AG04450 (cell line): ENCODE measurements around the gene DNAAF2. TPM values are rescaled to one million over a fixed set of nuclear protein-coding genes. Genes with fewer than 3 reads are reported as not detected.

Experiments used
- CTCF ChIA-PET: fragments of 300-600, 350-600 bp; formaldehyde crosslinking; extraction: SDS; loops from one replicate; lab custom pipeline; 2022; ENCODE audit warnings: antibody characterized with exemption, inconsistent platforms; lab: Charles Lee
- POLR2A ChIA-PET: fragments of 350-600 bp; formaldehyde crosslinking; extraction: SDS; loops from one replicate; lab custom pipeline; 2021; ENCODE audit warnings: antibody characterized with exemption, inconsistent platforms; lab: Yijun Ruan, JAX
- DNase-seq: peaks from one replicate; pipeline ENCODE4 v3.0.0-alpha.2; 2011; ENCODE audit warnings: low read depth, low spot score
- H3K27ac ChIP-seq: one replicate; pipeline ENCODE4 v1.5.1; 2012; ENCODE audit warnings: low read depth, low read length, control low read depth
- H3K27me3 ChIP-seq: one replicate; pipeline ENCODE4 v1.6.0; 2012; ENCODE audit warnings: low read length; ENCODE audit not compliant: control insufficient read depth, insufficient read depth
- H3K4me3 ChIP-seq: 2 replicates; pipeline ENCODE4 v1.5.1; 2011; ENCODE audit warnings: mild to moderate bottlenecking, low read depth, low read length, control low read depth
- H3K9me3 ChIP-seq: 2 replicates; pipeline ENCODE4 v1.5.1; 2012; ENCODE audit warnings: low read length; ENCODE audit not compliant: control insufficient read depth, insufficient read depth
- CTCF ChIP-seq: IDR thresholded peaks from 2 replicates; pipeline ENCODE4 v1.5.1; 2011; ENCODE audit warnings: low read depth, low read length, control low read depth, inconsistent platforms
- polyA plus RNA-seq: library from polyadenylated mRNA; depleted of rRNA; stranded (reverse); fragments of >200 nt; gene quantifications from 2 replicates; pipeline ENCODE4 v1.2.3, GENCODE V29; 2011

Gene DNAAF2
- polyA plus RNA-seq, 1 experiment, result 9.1 TPM

- Histone ChIP-seq H3K27me3 (no peaks in the 10 kb centered on the region), H3K9me3 (no peaks in the 10 kb centered on the region), H3K4me3 (no peak overlapping the region), H3K27ac (no peak overlapping the region)
- ChIA-PET CTCF (no interaction called here), POLR2A (no interaction called here)
- TF ChIP-seq CTCF, result no peak
- no peak for DNase-seq
Observed at GRCh38 chr14:49607583-49607982, 27.5 kb downstream of the DNAAF2 start.

GRCh38 chr14:49598485-49599300, 36.4 kb downstream of the DNAAF2 start, which contains the start of gene LRR1:
LRR1 (plus strand) TSS chr14:49598940; CDS start chr14:49599021, 81 bp downstream.
- no peak for TF ChIP-seq CTCF
- CTCF ChIA-PET, result no interaction called here

GRCh38 chr14:49598189-49598484, 36.9 kb downstream of the DNAAF2 start:
- no peak for TF ChIP-seq CTCF
- POLR2A ChIA-PET, result interaction anchor here (1.5 to 1.7 kb wide), 4 partner anchors 11 to 36 kb away, joined by 4 to 26 read pairs (median 6); partner anchors contain the start of genes MGAT2, RPL36AL and RPS29
- Histone ChIP-seq H3K27me3 (no peaks in the 10 kb centered on the region), H3K9me3 (no peaks in the 10 kb centered on the region; the same call in 1 of the 2 replicates), H3K27ac (peak overlapping the region; percentile 99), H3K4me3 (peak overlapping the region; percentile 95)
- CTCF ChIA-PET, result no interaction called here
- no peak for DNase-seq

More at GRCh38 chr14:49598485-49599300, 36.4 kb downstream of the DNAAF2 start, which contains the start of gene LRR1:
- H3K9me3 ChIP-seq, result no peaks in the 10 kb centered on the region; the same call in 1 of the 2 replicates
- peak; percentile 34 for DNase-seq
- H3K27ac ChIP-seq, result peak within 1 kb of the TSS; percentile 99
- POLR2A ChIA-PET, result interaction anchor here (0.7 to 1.7 kb wide), 5 partner anchors 12 to 35 kb away, joined by 3 to 26 read pairs (median 4); partner anchors contain the start of genes MGAT2, RPL36AL and RPS29
- H3K27me3 ChIP-seq, result no peaks in the 10 kb centered on the region
- H3K4me3 ChIP-seq, result peak within 1 kb of the TSS; percentile 95

GRCh38 chr14:49594347-49595091, 40.5 kb downstream of the DNAAF2 start:
- Histone ChIP-seq H3K27ac (peak overlapping the region; percentile 49), H3K4me3 (no peak overlapping the region), H3K9me3 (no peaks in the 10 kb centered on the region; the same call in 1 of the 2 replicates), H3K27me3 (no peaks in the 10 kb centered on the region)
- no peak for TF ChIP-seq CTCF
- POLR2A ChIA-PET, result interaction anchor here (0.9 to 2.0 kb wide), 2 partner anchors 9 to 26 kb away, joined by 6 to 12 read pairs; partner anchors contain the start of genes MGAT2, RPL36AL and RPS29
- CTCF ChIA-PET, result interaction anchor here (1.0 to 1.1 kb wide), 2 partner anchors 7 to 133 kb away, joined by 5 to 7 read pairs; no protein-coding TSS in a partner anchor
- DNase-seq, result peak; percentile 46
